ENCODE results near the gene RFX4.

The RFX4 gene

GRCh38 chr12:106760184-106760531, 177.4 kb downstream of the RFX4 start:
- DNase-seq (ENCODE audit: low read depth in 3 of 3): no peak

DNA sequence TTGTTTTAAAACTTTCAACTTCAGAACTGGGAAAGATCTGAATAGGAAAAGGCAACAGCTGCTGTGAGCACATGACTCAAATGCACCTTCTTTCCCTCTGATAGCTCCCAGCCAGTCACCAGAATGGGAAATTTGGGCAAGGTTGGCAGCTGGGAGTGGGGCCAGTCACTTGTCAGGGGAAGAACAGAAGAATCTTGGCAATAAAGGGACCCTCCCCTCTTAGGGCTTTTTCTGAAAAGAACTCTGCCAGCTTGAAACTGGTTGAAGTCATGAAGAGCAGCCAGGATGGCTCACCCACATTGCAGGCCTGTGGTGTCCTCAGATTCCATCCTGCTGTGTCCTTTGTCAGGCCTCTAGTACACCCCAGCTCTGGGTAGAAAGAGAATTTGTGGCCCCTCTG, 181.4 kb downstream of the RFX4 start:
- no peak for DNase-seq (ENCODE audit: low read depth in 3 of 3)

DNA sequence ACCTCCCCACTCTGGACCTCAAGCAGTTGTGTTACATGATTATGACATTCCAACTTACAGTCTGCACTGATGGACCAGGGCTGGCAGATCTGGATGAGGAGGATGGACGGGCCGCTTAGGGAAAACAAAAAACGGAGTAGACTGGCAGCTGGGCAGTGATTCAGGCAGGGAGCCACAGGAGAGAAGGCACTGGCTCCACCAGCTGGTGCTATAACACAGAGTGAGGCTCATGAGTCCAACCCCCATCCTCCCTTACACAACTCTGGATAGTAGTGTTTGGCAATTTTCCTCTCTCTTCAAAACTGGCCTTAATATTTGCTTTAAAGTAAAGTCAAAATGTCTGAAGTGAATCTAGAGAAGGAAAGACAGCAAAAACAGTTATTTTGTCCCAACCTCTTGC, 181.9 kb downstream of the RFX4 start:
- DNase-seq (ENCODE audit: low read depth in 3 of 3): no peak

DNA sequence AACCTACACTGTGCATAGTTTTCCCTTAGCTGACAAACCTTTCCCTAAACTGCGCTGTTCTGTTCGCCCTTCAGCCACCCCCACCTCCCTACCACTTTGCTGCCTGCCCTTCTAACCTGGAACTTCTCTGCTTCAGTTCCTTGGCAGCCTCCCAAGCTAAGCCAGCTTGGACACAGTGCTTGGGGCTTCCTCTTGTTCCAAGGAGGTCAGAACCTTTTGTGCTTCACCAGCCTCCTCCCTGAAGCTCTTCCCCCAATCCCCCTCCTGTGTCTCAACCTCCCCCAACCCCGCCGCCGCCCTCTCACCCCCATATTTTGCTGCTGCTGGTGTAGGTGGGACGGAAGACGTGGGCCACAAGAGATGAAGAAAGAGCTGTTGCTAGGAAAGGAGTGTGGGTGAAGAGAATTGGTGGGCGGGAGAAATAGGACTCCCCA, 183.6 kb downstream of the RFX4 start:
- DNase-seq (ENCODE audit: low read depth in 3 of 3): peak in 2 of 3 experiments; percentile 32 to 35

GRCh38 chr12:106767206-106767605, 184.4 kb downstream of the RFX4 start:
- DNase-seq (ENCODE audit: low read depth in 3 of 3): no peak

GRCh38 chr12:106767954-106768822, 185.4 kb downstream of the RFX4 start:
- DNase-seq (ENCODE audit: low read depth in 3 of 3): no peak

DNA sequence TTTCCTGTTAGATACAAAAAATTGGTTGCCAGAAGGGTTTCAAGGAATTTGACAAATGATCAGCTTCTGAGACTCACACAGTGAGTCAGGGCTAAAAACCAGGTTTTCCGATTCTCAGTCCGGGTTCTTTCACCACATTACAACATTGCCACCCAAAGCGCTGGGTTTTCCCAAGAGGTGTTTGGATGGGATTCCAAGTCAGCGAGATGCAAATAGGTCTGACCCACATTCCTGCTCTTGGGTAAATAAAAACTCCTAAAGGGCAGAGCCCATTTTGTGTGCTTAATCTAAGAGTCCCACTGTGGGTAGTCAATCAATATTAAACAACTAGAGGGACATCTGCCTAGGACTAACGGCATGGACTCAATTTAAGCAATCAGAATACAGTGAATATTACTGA, 186.3 kb downstream of the RFX4 start:
- DNase-seq (ENCODE audit: low read depth in 3 of 3): no peak

DNA sequence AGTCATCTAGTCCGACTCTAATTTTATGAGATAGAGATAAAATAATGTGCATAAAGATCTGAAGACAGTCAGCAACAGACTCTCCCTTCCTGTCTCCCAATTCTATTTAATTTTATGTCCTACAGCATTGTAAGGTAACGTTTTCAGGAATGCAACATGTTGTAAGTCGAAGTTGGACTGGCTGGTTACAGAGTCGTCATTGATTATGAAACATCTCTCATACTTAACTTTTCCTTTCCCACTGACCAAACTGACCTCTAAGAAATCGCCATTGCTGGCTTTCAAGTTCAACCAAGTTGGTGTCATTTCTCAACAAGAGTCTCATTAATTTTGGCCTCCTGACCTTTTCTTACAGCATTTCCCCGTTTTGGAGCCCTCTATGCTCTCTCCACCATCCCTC, 186.7 kb downstream of the RFX4 start:
- DNase-seq (ENCODE audit: low read depth in 3 of 3): no peak

DNA sequence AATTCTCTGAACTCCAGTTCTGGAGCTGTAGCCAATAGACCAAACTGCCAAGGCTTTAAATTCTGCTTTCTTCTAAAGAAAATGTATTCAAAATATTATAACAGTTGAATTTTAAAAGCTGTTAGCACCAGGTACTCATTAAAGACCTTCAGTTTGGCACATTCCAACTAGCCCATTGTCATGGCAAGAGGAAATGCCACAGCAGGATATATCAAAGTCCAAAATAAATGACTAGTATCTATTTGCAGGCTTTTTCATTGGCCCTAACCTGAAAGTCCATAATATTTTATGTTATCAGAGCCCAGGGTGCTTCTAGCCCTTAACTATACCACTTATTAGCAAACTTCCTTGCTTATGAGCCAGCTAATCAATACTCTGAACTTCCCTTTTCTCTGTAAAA, 188.6 kb downstream of the RFX4 start:
- no peak for DNase-seq (ENCODE audit: low read depth in 3 of 3)

DNA sequence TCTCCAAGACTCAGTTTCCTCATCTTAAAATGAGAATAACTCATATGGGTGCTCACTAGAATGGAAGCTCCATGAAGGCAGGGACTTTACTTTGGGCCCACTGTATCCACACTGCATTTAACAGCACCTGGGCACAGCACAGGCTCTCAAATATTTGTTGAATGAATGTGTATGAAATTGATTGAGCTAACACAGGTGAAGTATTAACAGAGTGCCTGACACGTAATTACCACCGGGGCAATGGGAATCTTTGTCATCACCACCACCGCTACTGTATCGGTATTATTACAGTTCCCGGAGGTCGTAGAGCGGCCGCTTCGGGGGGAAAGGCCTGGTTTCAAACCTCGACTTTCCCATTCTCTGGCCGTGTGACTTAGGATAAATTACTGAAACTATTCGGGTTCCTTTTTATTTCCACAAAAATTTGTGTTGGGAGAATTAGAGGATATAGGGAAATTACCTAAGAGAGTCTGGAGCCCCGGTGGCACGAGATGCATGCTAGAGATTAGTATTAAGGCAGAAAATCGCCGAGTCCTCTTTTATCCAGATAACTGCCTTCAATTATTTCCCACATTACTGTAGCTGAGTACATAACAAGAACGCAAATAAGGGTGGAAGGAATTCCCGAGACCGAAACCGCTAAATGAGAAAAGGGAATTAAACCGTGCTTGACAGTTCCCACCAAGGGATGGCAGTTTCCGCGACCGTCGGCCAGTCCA, 190.6 kb downstream of the RFX4 start:
- no peak for DNase-seq (ENCODE audit: low read depth in 3 of 3)

GRCh38 chr12:106774005-106774807, 191.4 kb downstream of the RFX4 start, which contains the start of gene RIC8B:
RIC8B (plus strand) TSS chr12:106774682; CDS start chr12:106774746, 64 bp downstream.
- DNase-seq (ENCODE audit: low read depth in 3 of 3): peak; percentile 65 to 72 (median 66)

DNA sequence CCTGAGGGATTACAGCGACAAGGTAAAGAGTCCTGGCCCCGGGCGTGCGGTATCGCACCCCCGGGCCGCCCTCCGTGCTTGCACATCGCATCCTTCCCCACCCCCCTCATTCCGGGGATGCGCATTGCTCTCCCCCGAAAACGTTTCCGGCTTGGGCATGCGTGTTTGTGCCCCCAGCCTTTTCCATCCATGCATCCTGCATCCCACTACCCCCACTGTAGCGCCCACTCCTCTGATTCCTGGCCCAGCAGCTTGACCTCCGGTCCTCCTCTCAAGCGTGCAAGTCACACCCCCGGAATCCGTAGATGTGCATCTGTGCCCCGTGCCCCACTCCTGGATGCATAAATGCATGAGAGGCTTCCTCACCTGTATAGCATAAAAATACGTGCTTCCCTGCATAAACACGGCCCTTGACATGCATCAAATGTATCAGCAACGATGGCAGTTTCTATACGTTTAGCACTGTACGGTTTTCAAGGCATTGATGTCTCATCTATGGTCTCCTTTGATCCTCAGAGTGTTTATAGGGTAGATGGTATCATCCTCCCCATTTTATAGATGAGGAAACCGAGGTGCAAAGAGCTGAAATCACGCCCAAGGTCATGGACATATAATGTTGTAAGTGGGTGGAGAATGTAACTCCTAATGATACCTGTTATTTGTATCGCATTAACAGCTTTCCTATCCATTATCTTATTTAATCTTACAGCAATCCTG, 192.2 kb downstream of the RFX4 start:
- DNase-seq (ENCODE audit: low read depth in 3 of 3): no peak

DNA sequence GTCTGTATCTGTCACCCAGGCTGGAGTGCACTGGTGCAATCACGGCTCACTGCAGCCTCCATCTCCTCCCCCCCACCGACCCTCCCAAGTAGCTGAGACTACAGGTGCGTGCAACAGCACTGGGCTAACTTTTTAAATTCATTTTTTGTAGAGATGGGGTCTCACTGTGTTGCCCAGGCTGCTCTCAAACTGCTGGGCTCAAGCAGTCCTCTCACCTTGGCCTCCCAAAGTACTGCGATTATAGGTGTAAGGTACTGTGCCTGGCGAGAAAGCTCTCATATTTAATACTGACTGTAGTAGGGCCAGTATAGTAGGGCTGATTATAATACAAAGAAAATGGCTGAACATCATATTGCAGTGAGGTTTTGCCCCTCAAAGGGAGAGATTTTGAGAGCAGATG, 194.1 kb downstream of the RFX4 start:
- DNase-seq (ENCODE audit: low read depth in 3 of 3): no peak

- no peak for DNase-seq (ENCODE audit: low read depth in 3 of 3)
Observed at GRCh38 chr12:106780010-106780631, 197.3 kb downstream of the RFX4 start.

- no peak for DNase-seq (ENCODE audit: low read depth in 3 of 3)
Observed at GRCh38 chr12:106782619-106783018, 199.8 kb downstream of the RFX4 start.

GRCh38 chr12:106783515-106783914, 200.7 kb downstream of the RFX4 start:
- DNase-seq (ENCODE audit: low read depth in 3 of 3): no peak

GRCh38 chr12:106790020-106790419, 207.2 kb downstream of the RFX4 start:
- DNase-seq (ENCODE audit: low read depth in 3 of 3): no peak

- no peak for DNase-seq (ENCODE audit: low read depth in 3 of 3)
Observed at GRCh38 chr12:106791531-106791930, 208.7 kb downstream of the RFX4 start.

DNA sequence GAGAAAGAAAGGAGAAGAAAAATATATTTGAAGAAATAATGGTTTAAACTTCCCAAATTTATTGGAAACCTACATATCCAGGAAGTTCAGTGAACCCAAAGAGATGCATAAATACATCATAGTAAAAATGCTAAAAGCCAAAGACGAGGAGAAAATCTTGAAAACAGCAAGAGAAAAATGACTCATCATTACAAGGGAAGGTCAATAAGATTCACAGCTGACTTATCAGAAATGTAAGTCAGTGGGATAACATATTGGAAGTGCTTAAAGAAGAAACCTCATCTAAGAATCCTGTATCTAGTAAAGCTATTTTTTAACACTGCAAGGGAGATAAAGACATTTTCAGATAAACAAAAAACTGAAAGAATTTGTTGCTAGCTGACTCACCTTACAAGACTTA, 211.6 kb downstream of the RFX4 start:
- DNase-seq (ENCODE audit: low read depth in 3 of 3): no peak

DNA sequence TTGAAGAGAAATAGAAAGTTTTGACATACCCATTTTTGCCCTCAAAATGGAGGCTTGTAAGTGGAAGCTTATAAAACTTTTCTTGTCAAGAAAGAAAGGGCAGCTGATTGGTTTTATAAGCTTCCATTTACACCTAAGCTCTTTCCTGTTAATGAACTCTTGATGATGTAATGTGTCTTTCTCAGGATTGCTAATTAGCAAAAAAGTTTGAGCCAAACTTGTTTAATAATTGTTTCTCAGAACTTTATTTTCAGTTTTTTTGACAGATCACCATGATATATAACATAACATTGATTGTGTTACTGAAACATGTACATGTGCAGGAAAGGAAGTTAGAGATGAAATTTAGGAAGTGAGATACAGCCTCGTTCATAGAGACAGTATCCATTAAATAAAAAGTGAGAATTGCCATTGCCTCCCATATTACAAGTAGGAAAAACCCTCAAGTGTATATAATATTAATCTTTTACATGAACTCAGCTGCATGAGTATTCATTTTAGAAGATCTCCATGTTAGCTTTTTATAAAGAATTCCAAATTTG, 218.4 kb downstream of the RFX4 start:
- no peak for DNase-seq (ENCODE audit: low read depth in 3 of 3)

Measured in stimulated activated CD4-positive, alpha-beta T cell treated with anti-CD3 and anti-CD28 coated beads, TNF-alpha, amount 100 ng/mL, for 4 hours (primary cell).